GM21825 (cell line): Measurements from ENCODE around the gene DLK1.

Experiments
- ATAC-seq: cut with Tn5 transposase; IDR thresholded peaks from one replicate; pipeline ENCODE4 v1.9.1; 2021; ENCODE audit warnings: mild to moderate bottlenecking, moderate library complexity; ENCODE audit not compliant: unreplicated experiment

The DLK1 gene

GRCh38 chr14:100754020-100754419 is 27.3 kb downstream of the DLK1 start:
- ATAC-seq = no peak

- no peak for ATAC-seq
Observed at GRCh38 chr14:100755649-100756048, 29.0 kb downstream of the DLK1 start.

GRCh38 chr14:100761481-100761880 is 34.8 kb downstream of the DLK1 start:
- ATAC-seq = no peak

GRCh38 chr14:100762089-100762515 is 35.4 kb downstream of the DLK1 start:
- ATAC-seq = no peak

GRCh38 chr14:100762901-100763300 is 36.2 kb downstream of the DLK1 start:
- no peak for ATAC-seq

- no peak for ATAC-seq
Observed at GRCh38 chr14:100764471-100765115, 37.9 kb downstream of the DLK1 start.

- ATAC-seq = no peak
Observed at GRCh38 chr14:100765296-100765695, 38.6 kb downstream of the DLK1 start.

- no peak for ATAC-seq
Observed at GRCh38 chr14:100765991-100766390, 39.3 kb downstream of the DLK1 start.

- no peak for ATAC-seq
Observed at GRCh38 chr14:100767003-100767787, 40.5 kb downstream of the DLK1 start.

- no peak for ATAC-seq
Observed at GRCh38 chr14:100767788-100768536, 41.3 kb downstream of the DLK1 start.

GRCh38 chr14:100769035-100769939 is 42.6 kb downstream of the DLK1 start:
- ATAC-seq = no peak

- no peak for ATAC-seq
Observed at GRCh38 chr14:100770046-100770445, 43.4 kb downstream of the DLK1 start.

GRCh38 chr14:100770605-100771120 is 44.0 kb downstream of the DLK1 start:
- no peak for ATAC-seq

GRCh38 chr14:100771121-100771800 is 44.6 kb downstream of the DLK1 start:
- no peak for ATAC-seq

- no peak for ATAC-seq
Observed at GRCh38 chr14:100772607-100773165, 46.0 kb downstream of the DLK1 start.

GRCh38 chr14:100773331-100774163 is 46.9 kb downstream of the DLK1 start:
- no peak for ATAC-seq

GRCh38 chr14:100774164-100774537 is 47.5 kb downstream of the DLK1 start:
- no peak for ATAC-seq

GRCh38 chr14:100775351-100775830 is 48.7 kb downstream of the DLK1 start:
- ATAC-seq = no peak
